ENCODE results near the gene ATG16L1. TPM values are rescaled to one million over a fixed set of nuclear protein-coding genes. Genes with fewer than 3 reads are reported as not detected.

The ATG16L1 gene
- total and polyA plus RNA-seq, 2 donors (not counting 3 experiments of a cell fraction or from before 2014, with no cell fraction given) = 18.1 to 29.8 TPM

- Histone ChIP-seq H3K9me1 (replicated peaks; ENCODE audit: control insufficient read depth, extremely low read depth, insufficient read depth, low read length) (no peaks in the 10 kb centered on the region), H4K20me1 (replicated peaks; ENCODE audit: control insufficient read depth, extremely low read depth, insufficient read depth, low read length) (no peaks in the 10 kb centered on the region), H3K4me1 (ENCODE audit: control insufficient read depth, extremely low read depth, insufficient read depth, low read length) (no peaks in the 10 kb centered on the region), H3K27ac (ENCODE audit: insufficient read depth, low read depth, low read length) (no peak overlapping the region), H3K9ac (replicated peaks; ENCODE audit: extremely low read depth, insufficient read depth, low read length) (no peak overlapping the region), H3K4me3 (replicated peaks in 1 of 3; ENCODE audit: insufficient read depth in 1 of 3, low read depth in 1 of 3, low read length in 3 of 3) (no peak overlapping the region), H3K9me3 (replicated peaks; ENCODE audit: control insufficient read depth, insufficient read depth, low read length) (no peaks in the 10 kb centered on the region), H2AFZ (ENCODE audit: low read depth, low read length) (no peak overlapping the region), H3K4me2 (ENCODE audit: insufficient read depth, low read length) (no peak overlapping the region), H3K79me2 (ENCODE audit: control insufficient read depth, insufficient read depth, low read length) (no peaks in the 10 kb centered on the region), H3K36me3 (ENCODE audit: control insufficient read depth in 2 of 2, extremely low read depth in 1 of 2, insufficient read depth in 2 of 2, low read length in 2 of 2) (peaks cover 31 to 35% of the 10 kb centered on the region in 2 experiments), H3K27me3 (ENCODE audit: control insufficient read depth in 2 of 2, insufficient read depth in 2 of 2, low read length in 2 of 2) (no peaks in the 10 kb centered on the region)
- POLR2A ChIA-PET = no interaction called here
- dilution Hi-C loops (cut with MboI; ENCODE audit: extremely low pct_ligation_motif_present, low sequenced_read_pairs) (no loop called here), intact Hi-C loops (cut with micrococcal nuclease) (loop anchor here (10.0 kb wide), 1 partner anchor 555 kb away; no protein-coding TSS in a partner anchor)
- CTCF ChIA-PET = interaction anchor here (1.6 kb wide), 1 partner anchor 163 kb away, joined by 3 read pairs; no protein-coding TSS in a partner anchor
- FAIRE-seq (no peak), DNase-seq (ENCODE audit: low read depth, low spot score) (no peak)
- TF ChIP-seq JUN (IDR thresholded peaks at IDR 0.05; ENCODE audit: borderline replicate concordance, insufficient read depth, insufficient read length, low read depth) (no peak), GATA2 (IDR thresholded peaks at IDR 0.05; ENCODE audit: insufficient read depth, insufficient read length, low read depth, low read length) (no peak), FOS (IDR thresholded peaks at IDR 0.05; ENCODE audit: borderline replicate concordance, insufficient read depth, low read length) (no peak), MYC (IDR thresholded peaks at IDR 0.05; ENCODE audit: low read depth, low read length) (no peak), MAX (IDR thresholded peaks at IDR 0.05; ENCODE audit: insufficient read depth, insufficient read length) (no peak), CTCF (IDR thresholded peaks at IDR 0.05; ENCODE audit: extremely low read depth in 1 of 2, insufficient read depth in 1 of 2, low read depth in 1 of 2, low read length in 2 of 2) (no peak), POLR2A (IDR thresholded peaks at IDR 0.05; ENCODE audit: low read depth, low read length) (no peak), EZH2 (IDR thresholded peaks at IDR 0.05; ENCODE audit: borderline replicate concordance, low read depth, low read length, severe bottlenecking) (no peak), POLR2AphosphoS5 (IDR thresholded peaks at IDR 0.05; ENCODE audit: insufficient read depth, low read depth, low read length) (no peak)
- BruUV-seq (replicated peaks) = no TSS peak
These were observed 28.7 kb downstream of the ATG16L1 start for GRCh38 chr2:233280114-233280693.
